Right ventricle myocardium superior (tissue), 1 donor: ENCODE measurements around the gene FYN. TPM values are rescaled to one million over a fixed set of nuclear protein-coding genes. Genes with fewer than 3 reads are reported as not detected.

Source experiments
- ATAC-seq: fragments of 200-7000 bp; cut with Tn5 transposase; one replicate; pipeline ENCODE4 v1.9.1; 2020; ENCODE audit warnings: mild to moderate bottlenecking; ENCODE audit not compliant: poor library complexity
- DNase-seq: peaks from one replicate; pipeline ENCODE4 v3.0.0-alpha.2; 2020
- intact Hi-C: fragments of 100-400 bp; cut with DNase I; formaldehyde crosslinking; loops from one replicate; pipeline ENCODE4 v1.11.2; 2022
- total RNA-seq: library from RNA; stranded (reverse); fragmentation: NEBNext Ultra II Directional; extraction: Animal tissue kit (Norgen Biotek cat#: 25700); gene quantifications from one replicate; pipeline ENCODE4 v1.2.1, GENCODE V29; 2021
- donor health status: DM: no; HTN: yes; CAD: no; lungs with severe emphysema.

The FYN gene
- total RNA-seq, 1 donor from 2014 or later, result 40.6 TPM

GRCh38 chr6:111818539-111819226 lies 54.6 kb downstream of the FYN start:
- intact Hi-C loops, result no loop called here
- DNase-seq, result no peak
- ATAC-seq, result peak; percentile 39

- no peak for DNase-seq
These were observed 55.7 kb downstream of the FYN start for GRCh38 chr6:111817451-111818120.

GRCh38 chr6:111813677-111814310 lies 59.5 kb downstream of the FYN start:
- intact Hi-C loops, result no loop called here
- ATAC-seq (no peak), DNase-seq (no peak)

More at GRCh38 chr6:111817451-111818120, 55.7 kb downstream of the FYN start:
- peak; percentile 59 for ATAC-seq
- intact Hi-C loops, result no loop called here

GRCh38 chr6:111813237-111813636 lies 60.0 kb downstream of the FYN start:
- ATAC-seq, result no peak
- no peak for DNase-seq
- intact Hi-C loops, result no loop called here

GRCh38 chr6:111812060-111813038 lies 60.9 kb downstream of the FYN start:
- ATAC-seq (no peak), DNase-seq (no peak)
- intact Hi-C loops, result no loop called here

GRCh38 chr6:111810294-111811131 lies 62.7 kb downstream of the FYN start:
- DNase-seq, result no peak
- no peak for ATAC-seq
- intact Hi-C loops, result no loop called here

GRCh38 chr6:111809766-111810165 lies 63.5 kb downstream of the FYN start:
- intact Hi-C loops, result no loop called here
- DNase-seq (no peak), ATAC-seq (no peak)

- intact Hi-C loops, result no loop called here
- ATAC-seq (no peak), DNase-seq (no peak)
These were observed 64.0 kb downstream of the FYN start for GRCh38 chr6:111809264-111809663.

- intact Hi-C loops, result no loop called here
- no peak for ATAC-seq
- no peak for DNase-seq
These were observed 64.8 kb downstream of the FYN start for GRCh38 chr6:111808493-111808892.

- intact Hi-C loops, result no loop called here
- no peak for DNase-seq
- no peak for ATAC-seq
These were observed 66.4 kb downstream of the FYN start for GRCh38 chr6:111806561-111807497.

GRCh38 chr6:111806165-111806547 lies 67.1 kb downstream of the FYN start:
- DNase-seq (no peak), ATAC-seq (no peak)
- intact Hi-C loops, result no loop called here

- ATAC-seq (no peak), DNase-seq (no peak)
- intact Hi-C loops, result no loop called here
These were observed 67.6 kb downstream of the FYN start for GRCh38 chr6:111805511-111806164.

- intact Hi-C loops, result no loop called here
- DNase-seq (no peak), ATAC-seq (peak; percentile 63)
These were observed 68.5 kb downstream of the FYN start for GRCh38 chr6:111804627-111805235.

GRCh38 chr6:111803804-111804203 lies 69.4 kb downstream of the FYN start:
- intact Hi-C loops, result no loop called here

GRCh38 chr6:111803371-111803770 lies 69.9 kb downstream of the FYN start:
- no peak for DNase-seq
- intact Hi-C loops, result no loop called here
- ATAC-seq, result no peak

More at GRCh38 chr6:111803804-111804203, 69.4 kb downstream of the FYN start:
- ATAC-seq, result no peak
- DNase-seq, result no peak

GRCh38 chr6:111802720-111803330 lies 70.4 kb downstream of the FYN start:
- DNase-seq (no peak), ATAC-seq (peak; percentile 22)
- intact Hi-C loops, result no loop called here
